Measurements from ENCODE around the gene ENOX2.

ENOX2 gene

GRCh38 chrX:130704053-130705038 lies 198.7 kb downstream of the ENOX2 start:
- DNase-seq, result no peak

GRCh38 chrX:130702867-130703707 lies 199.9 kb downstream of the ENOX2 start:
- DNase-seq, result no peak

- DNase-seq, result no peak
Observed at GRCh38 chrX:130700629-130701028, 202.4 kb downstream of the ENOX2 start.

GRCh38 chrX:130699618-130700017 lies 203.4 kb downstream of the ENOX2 start:
- no peak for DNase-seq

- DNase-seq, result no peak
Observed at GRCh38 chrX:130696542-130696941, 206.5 kb downstream of the ENOX2 start.

- no peak for DNase-seq
Observed at GRCh38 chrX:130695931-130696330, 207.1 kb downstream of the ENOX2 start.

GRCh38 chrX:130694983-130695382 lies 208.0 kb downstream of the ENOX2 start:
- DNase-seq, result no peak

GRCh38 chrX:130691576-130691975 lies 211.4 kb downstream of the ENOX2 start:
- no peak for DNase-seq

- DNase-seq, result no peak
Observed at GRCh38 chrX:130688360-130688759, 214.6 kb downstream of the ENOX2 start.

GRCh38 chrX:130682990-130683389 lies 220.0 kb downstream of the ENOX2 start:
- DNase-seq, result no peak

- DNase-seq, result no peak
Observed at GRCh38 chrX:130680164-130681035, 222.6 kb downstream of the ENOX2 start.

GRCh38 chrX:130676861-130677260 lies 226.1 kb downstream of the ENOX2 start:
- DNase-seq, result no peak

GRCh38 chrX:130672214-130672613 lies 230.8 kb downstream of the ENOX2 start:
- no peak for DNase-seq

- no peak for DNase-seq
Observed at GRCh38 chrX:130669233-130669632, 233.8 kb downstream of the ENOX2 start.

- DNase-seq, result no peak
Observed at GRCh38 chrX:130665263-130665662, 237.7 kb downstream of the ENOX2 start.

GRCh38 chrX:130658310-130658709 lies 244.7 kb downstream of the ENOX2 start:
- DNase-seq, result no peak

GRCh38 chrX:130654409-130654950 lies 248.5 kb downstream of the ENOX2 start:
- no peak for DNase-seq

- no peak for DNase-seq
Observed at GRCh38 chrX:130652824-130653578, 250.0 kb downstream of the ENOX2 start.

GRCh38 chrX:130649738-130650137 lies 253.3 kb downstream of the ENOX2 start:
- DNase-seq, result no peak

GRCh38 chrX:130647468-130647867 lies 255.5 kb downstream of the ENOX2 start:
- DNase-seq, result no peak

All from anterior cingulate cortex (tissue), 58 donors.